Erythroblast (primary cell): Measurements from ENCODE around the gene FERMT3.

Experiments
- DNase-seq, 2 experiments: peaks; one replicate each; lab custom pipeline; 2025; lab: John Stamatoyannopoulos, UW
- GATA1 ChIP-seq: IDR thresholded peaks from 2 replicates; pipeline ENCODE4 v1.6.1; 2011; ENCODE audit warnings: low read depth, mild to moderate bottlenecking, control low read depth, low read length, moderate library complexity
- POLR2A ChIP-seq: IDR thresholded peaks from 2 replicates; pipeline ENCODE4 v1.6.1; 2011; ENCODE audit warnings: mild to moderate bottlenecking, low read length

The FERMT3 gene

DNA sequence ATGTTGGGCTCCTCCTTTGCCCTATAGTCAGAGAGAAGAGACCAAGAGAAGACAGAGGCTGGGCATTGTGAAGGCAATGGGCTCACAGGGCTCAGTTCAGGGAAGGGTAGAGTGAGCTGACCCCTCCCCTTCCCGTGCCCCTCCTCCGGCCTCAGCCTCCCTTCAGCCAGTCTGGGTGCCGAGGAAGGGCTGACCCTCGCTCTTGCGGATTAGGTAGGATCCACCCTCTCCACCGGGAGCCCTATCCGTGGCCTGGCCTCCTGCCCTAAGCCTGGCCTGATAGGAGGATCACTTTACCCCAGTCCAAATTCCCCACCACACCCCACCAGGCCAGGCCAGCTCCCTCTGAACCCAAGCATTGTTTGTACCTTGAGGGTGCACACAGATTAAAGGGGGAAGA lies 42.1 kb downstream of the FERMT3 start:
- DNase-seq: no peak
- TF ChIP-seq POLR2A (no peak), GATA1 (no peak)

GRCh38 chr11:64249038-64249437 lies 42.5 kb downstream of the FERMT3 start:
- TF ChIP-seq GATA1 (no peak), POLR2A (no peak)
- no peak for DNase-seq

DNA sequence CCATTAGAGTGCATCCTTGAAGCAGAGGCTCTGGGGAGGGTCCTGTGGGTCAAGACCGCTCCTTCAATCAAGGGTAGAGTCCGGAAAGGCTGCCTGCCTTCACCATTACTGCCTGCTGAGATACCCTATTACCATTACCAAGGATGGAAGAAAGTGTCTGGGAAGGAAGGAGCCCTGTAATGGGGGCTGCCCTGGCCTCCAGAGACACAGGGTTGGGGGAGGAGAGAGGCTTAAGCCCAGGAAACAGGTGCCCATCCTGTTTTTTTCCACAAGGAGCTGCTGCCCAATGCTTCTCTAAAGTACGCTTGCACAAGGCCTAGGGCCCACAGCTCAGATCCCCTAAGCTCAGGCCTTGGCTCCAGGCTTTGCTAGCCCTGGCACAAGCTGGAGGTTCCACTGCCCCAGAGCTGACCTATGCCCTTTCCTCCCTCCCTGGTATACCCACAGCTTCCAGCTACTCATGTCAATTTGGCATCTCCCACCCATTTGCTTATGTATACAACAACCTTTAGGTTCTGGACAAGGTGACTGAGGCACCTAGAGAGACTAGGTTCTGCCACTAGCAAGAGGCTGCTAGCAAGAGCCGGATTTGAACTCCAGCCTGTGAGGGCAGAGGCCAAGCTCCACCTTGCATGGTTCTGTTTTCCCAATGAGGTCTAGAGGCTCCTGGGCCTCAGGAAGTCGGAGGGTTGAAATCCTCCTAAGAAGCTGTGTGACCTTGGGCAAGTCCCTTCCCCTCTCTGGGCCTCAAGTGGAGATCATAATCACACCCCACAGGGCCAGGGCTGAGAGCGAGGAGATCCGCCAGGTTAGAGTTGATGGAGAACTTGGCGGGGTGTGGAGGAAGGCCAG lies 43.3 kb downstream of the FERMT3 start:
- peak; percentile 47 to 54 for DNase-seq

GRCh38 chr11:64250415-64251015 lies 44.0 kb downstream of the FERMT3 start:
- TF ChIP-seq POLR2A (no peak), GATA1 (no peak)
- DNase-seq: peak in 1 of 2 experiments; percentile 73

More for the DNA sequence above, 43.3 kb downstream of the FERMT3 start:
- TF ChIP-seq GATA1 (no peak), POLR2A (no peak)

DNA sequence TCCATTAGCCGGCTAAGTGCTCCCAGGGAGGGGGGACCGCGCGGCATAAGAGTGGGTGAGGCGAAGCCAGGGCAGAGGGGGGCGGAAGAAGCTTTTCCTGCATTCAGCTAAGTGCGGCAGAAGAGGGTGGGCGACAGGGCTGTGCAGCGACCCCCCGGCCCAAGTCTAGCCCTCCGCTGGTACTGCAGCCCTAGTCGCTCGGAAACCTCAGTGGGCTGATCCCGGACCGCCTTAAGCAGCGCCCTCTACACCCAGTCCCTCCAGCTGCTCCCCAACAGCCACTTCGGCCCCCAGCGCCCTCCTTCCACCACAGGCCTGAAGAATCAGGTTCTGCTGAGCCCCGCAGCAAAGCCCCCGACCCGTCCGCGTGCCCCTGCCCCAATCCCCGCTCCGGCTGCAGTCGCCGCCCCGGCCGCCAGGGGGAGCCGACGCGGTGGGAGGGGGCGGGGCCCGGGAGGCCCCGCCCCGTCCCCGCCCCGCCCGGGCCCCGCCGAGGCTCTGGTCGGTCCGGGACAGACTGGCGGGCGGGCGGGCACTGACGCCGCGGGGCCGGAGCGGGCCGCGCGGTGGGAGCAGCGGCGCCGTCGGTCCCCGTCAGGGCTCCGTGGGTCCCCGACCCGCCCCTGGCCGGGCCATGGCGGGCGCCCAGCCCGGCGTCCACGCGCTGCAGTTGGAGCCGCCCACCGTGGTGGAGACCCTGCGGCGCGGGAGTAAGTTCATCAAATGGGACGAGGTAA lies 44.7 kb downstream of the FERMT3 start, which contains the start of gene PLCB3:
Gene PLCB3 (plus strand): TSS at position 515 of the 737 bp plus-strand sequence. CDS start 120 bp downstream, at position 635.
- TF ChIP-seq POLR2A (peak; percentile 53), GATA1 (no peak)
- peak; percentile 72 to 85 for DNase-seq

DNA sequence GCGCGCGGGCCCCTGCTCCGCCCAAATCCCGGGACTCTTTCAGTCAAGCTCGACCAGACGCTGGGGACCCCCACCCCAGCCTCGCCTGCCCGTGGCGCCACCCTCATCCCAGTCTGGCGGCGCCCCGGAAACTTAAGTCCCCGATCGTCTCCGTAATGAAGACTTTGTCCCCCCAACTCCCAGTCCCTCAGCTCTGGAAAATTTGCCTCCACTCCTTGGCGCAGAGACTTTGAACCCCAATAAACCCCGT lies 45.2 kb downstream of the FERMT3 start:
- no peak for DNase-seq
- TF ChIP-seq POLR2A (peak; percentile 15), GATA1 (no peak)

GRCh38 chr11:64252003-64252872 lies 45.7 kb downstream of the FERMT3 start:
- TF ChIP-seq GATA1: no peak
- peak; percentile 46 to 70 for DNase-seq

DNA sequence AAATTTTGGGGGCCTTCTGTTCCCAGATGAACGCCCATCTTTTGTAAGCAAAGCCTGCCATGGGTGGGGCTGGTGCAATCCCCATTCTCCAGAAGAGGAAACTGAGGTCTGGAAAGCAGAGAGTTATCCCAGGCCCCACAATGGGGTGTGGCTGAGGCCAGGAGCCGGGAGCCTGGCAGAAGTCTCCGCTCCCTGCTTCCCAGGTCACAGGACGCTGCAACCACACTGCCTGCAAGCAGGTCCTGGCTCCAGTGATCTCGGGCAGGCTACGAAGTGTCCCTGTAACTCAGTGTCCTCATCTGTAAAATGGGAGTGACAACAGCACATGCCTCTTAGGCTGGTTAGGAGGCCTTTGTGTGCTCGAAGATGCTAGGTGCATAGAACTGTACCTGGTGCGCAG lies 46.5 kb downstream of the FERMT3 start:
- DNase-seq: no peak
- TF ChIP-seq GATA1: no peak
- no peak for TF ChIP-seq POLR2A

- no peak for DNase-seq
- TF ChIP-seq GATA1: no peak
- no peak for TF ChIP-seq POLR2A
Measured at GRCh38 chr11:64253481-64253880, 47.0 kb downstream of the FERMT3 start.

DNA sequence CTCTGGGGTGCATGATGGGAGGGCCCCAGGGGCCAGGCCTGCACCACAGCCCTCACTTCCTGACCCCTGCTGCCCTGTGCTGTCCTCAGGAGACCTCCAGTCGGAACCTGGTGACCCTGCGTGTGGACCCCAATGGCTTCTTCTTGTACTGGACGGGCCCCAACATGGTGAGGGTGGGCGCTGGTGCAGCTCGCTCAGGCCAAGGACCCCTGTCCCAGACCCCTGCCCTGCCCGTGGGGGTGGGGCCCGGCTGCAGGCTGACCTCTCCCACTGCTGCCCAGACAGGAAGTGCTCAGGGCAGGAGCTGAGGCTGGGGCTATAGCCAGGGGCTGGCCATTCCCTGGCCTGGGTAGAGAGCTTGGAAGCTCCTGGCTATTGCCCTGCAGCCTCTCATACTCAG lies 47.8 kb downstream of the FERMT3 start:
- DNase-seq: no peak

DNA sequence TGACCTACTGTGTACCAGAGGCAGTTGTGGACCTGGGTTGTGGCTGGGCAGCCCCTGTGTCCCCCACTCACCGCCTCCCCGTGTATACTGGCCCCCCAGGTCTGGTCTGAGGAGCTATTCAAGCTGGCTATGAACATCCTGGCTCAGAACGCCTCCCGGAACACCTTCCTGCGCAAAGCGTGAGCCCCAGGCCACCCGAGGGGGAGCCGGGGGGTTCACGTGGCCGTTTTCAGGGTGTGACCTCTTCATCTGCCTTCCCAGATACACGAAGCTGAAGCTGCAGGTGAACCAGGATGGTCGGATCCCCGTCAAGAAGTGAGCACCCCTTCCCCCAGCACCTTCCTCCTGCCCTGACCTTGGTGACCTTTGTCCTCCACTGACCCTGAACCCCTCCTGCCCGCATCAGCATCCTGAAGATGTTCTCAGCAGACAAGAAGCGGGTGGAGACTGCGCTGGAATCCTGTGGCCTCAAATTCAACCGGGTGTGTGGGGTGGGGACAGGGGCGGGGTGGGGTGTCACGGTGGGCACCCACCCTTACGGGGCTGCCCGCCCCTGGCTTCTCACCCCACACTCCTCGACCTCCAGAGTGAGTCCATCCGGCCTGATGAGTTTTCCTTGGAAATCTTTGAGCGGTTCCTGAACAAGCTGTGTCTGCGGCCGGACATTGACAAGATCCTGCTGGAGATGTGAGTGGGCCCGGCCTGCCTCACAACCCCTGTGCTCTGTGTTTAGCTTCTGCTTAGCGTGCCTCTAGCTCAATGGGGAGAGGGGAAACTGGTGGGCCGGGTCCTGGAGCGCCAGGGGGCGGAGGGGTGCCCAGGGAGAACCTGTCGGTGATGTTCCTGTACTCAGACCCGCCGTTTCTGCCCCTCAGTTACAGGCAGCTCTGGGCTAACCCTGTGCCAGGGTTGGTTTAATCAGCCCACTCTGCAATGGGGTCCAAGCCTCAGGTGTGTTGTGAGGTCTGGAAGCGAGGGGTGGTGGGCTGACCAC lies 48.9 kb downstream of the FERMT3 start:
- no peak for TF ChIP-seq GATA1
- no peak for TF ChIP-seq POLR2A
- DNase-seq: no peak

More for the DNA sequence above, 47.8 kb downstream of the FERMT3 start:
- TF ChIP-seq GATA1 (no peak), POLR2A (no peak)

DNA sequence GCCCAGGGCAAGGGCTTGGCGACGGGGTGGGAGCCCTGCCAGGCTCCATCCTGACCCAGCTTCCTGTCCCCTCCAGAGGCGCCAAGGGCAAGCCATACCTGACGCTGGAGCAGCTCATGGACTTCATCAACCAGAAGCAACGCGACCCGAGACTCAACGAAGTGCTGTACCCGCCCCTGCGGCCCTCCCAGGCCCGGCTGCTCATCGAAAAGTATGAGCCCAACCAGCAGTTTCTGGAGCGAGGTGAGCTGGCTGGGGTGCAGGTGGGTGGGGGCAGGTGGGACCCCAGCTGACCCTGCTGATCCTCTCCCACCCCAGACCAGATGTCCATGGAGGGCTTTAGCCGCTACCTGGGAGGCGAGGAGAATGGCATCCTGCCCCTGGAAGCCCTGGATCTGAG lies 49.8 kb downstream of the FERMT3 start:
- DNase-seq: no peak
- TF ChIP-seq GATA1: no peak
- no peak for TF ChIP-seq POLR2A

DNA sequence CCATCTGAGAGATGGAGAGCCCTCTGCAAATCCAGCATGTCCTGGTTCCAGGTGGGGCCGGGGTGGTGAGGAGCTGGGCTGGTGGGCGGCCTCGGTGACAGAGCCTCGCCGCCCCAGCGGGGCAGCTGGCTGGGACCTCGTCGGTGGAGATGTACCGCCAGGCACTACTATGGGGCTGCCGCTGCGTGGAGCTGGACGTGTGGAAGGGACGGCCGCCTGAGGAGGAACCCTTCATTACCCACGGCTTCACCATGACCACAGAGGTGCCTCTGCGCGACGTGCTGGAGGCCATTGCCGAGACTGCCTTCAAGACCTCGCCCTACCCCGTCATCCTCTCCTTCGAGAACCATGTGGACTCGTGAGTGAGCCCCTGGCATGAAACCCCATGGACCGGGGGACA lies 51.8 kb downstream of the FERMT3 start:
- no peak for TF ChIP-seq POLR2A
- no peak for TF ChIP-seq GATA1
- no peak for DNase-seq
